ENCODE results near the gene CRKL.

GRCh38 chr22:20940904-20941385 lies 23.7 kb downstream of the CRKL start:
- no peak for TF ChIP-seq POLR2A (IDR thresholded peaks at IDR 0.05; ENCODE audit: low read depth, low read length)
- TF ChIP-seq, protein P1, sequence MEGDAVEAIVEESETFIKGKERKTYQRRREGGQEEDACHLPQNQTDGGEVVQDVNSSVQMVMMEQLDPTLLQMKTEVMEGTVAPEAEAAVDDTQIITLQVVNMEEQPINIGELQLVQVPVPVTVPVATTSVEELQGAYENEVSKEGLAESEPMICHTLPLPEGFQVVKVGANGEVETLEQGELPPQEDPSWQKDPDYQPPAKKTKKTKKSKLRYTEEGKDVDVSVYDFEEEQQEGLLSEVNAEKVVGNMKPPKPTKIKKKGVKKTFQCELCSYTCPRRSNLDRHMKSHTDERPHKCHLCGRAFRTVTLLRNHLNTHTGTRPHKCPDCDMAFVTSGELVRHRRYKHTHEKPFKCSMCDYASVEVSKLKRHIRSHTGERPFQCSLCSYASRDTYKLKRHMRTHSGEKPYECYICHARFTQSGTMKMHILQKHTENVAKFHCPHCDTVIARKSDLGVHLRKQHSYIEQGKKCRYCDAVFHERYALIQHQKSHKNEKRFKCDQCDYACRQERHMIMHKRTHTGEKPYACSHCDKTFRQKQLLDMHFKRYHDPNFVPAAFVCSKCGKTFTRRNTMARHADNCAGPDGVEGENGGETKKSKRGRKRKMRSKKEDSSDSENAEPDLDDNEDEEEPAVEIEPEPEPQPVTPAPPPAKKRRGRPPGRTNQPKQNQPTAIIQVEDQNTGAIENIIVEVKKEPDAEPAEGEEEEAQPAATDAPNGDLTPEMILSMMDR (conservative IDR thresholded peaks at IDR 0.05; ENCODE audit: low read depth, low read length) = no peak
- no peak for TF ChIP-seq RFX5 (IDR thresholded peaks at IDR 0.05; ENCODE audit: low read depth, low read length)
- TF ChIP-seq BHLHE40 (IDR thresholded peaks at IDR 0.05; ENCODE audit: low read depth, low read length) = no peak
- TF ChIP-seq RAD21 (IDR thresholded peaks at IDR 0.05; ENCODE audit: low read length) = no peak
- TF ChIP-seq FOS (IDR thresholded peaks at IDR 0.05; ENCODE audit: low read depth, low read length) = no peak
- TF ChIP-seq, protein P2, sequence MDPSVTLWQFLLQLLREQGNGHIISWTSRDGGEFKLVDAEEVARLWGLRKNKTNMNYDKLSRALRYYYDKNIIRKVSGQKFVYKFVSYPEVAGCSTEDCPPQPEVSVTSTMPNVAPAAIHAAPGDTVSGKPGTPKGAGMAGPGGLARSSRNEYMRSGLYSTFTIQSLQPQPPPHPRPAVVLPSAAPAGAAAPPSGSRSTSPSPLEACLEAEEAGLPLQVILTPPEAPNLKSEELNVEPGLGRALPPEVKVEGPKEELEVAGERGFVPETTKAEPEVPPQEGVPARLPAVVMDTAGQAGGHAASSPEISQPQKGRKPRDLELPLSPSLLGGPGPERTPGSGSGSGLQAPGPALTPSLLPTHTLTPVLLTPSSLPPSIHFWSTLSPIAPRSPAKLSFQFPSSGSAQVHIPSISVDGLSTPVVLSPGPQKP (IDR thresholded peaks at IDR 0.05; ENCODE audit: borderline replicate concordance, low read depth, low read length) = no peak
- no peak for TF ChIP-seq USF2 (IDR thresholded peaks at IDR 0.05; ENCODE audit: low read depth, low read length)

Measured in IMR-90 (cell line).